H9 (cell line): ENCODE measurements around the gene LTV1. TPM values are rescaled to one million over a fixed set of nuclear protein-coding genes. Genes with fewer than 3 reads are reported as not detected.
A peak's percentile ranks its signal among the peaks of the same experiment; 100 is the strongest.
"Not testable (repeated sequence)": the region's sequence is repeated elsewhere in the genome, so short reads cannot be mapped to it uniquely, and the experiment has no call there.

Source experiments
- DNase-seq: peaks from one replicate; pipeline ENCODE4 v3.0.0-alpha.2; 2017
- H2AFZ ChIP-seq: one replicate; pipeline ENCODE4 v1.6.1; 2013; ENCODE audit warnings: mild to moderate bottlenecking, low read length, control low read depth, moderate library complexity
- H2AK5ac ChIP-seq: 2 replicates; pipeline ENCODE4 v1.6.1; 2013; ENCODE audit warnings: low read length, control low read depth, mixed read lengths; ENCODE audit not compliant: insufficient read length
- H2BK120ac ChIP-seq: one replicate; pipeline ENCODE4 v1.6.1; 2013; ENCODE audit warnings: low read depth, mild to moderate bottlenecking, low read length, control low read depth, inconsistent platforms; ENCODE audit not compliant: poor library complexity, severe bottlenecking
- H2BK12ac ChIP-seq: 2 replicates; pipeline ENCODE4 v1.6.1; 2013; ENCODE audit warnings: low read length, control low read depth, mixed read lengths, low read depth; ENCODE audit not compliant: insufficient read length
- H2BK15ac ChIP-seq: 2 replicates; pipeline ENCODE4 v1.6.1; 2013; ENCODE audit warnings: low read depth, low read length, control low read depth
- H2BK20ac ChIP-seq: one replicate; pipeline ENCODE4 v1.6.1; 2013; ENCODE audit warnings: low read depth, mild to moderate bottlenecking, low read length, control low read depth, inconsistent platforms; ENCODE audit not compliant: poor library complexity, severe bottlenecking
- H2BK5ac ChIP-seq: 2 replicates; pipeline ENCODE4 v1.6.1; 2013; ENCODE audit warnings: low read length, control low read depth, mixed read lengths; ENCODE audit not compliant: insufficient read length
- H3K14ac ChIP-seq: 2 replicates; pipeline ENCODE4 v1.6.1; 2013; ENCODE audit warnings: low read length, control low read depth; ENCODE audit not compliant: insufficient read depth
- H3K18ac ChIP-seq: 2 replicates; pipeline ENCODE4 v1.6.1; 2013; ENCODE audit warnings: low read depth, mild to moderate bottlenecking, mixed read lengths, low read length, control low read depth; ENCODE audit not compliant: insufficient read length
- H3K23ac ChIP-seq: 2 replicates; pipeline ENCODE4 v1.6.1; 2013; ENCODE audit warnings: low read length, control low read depth, mixed read lengths, low read depth; ENCODE audit not compliant: insufficient read length
- H3K23me2 ChIP-seq: 2 replicates; pipeline ENCODE4 v1.6.1; 2013; ENCODE audit warnings: low read depth, mild to moderate bottlenecking, mixed read lengths, low read length, control low read depth; ENCODE audit not compliant: insufficient read length, poor library complexity, severe bottlenecking
- H3K27ac ChIP-seq: 2 replicates; pipeline ENCODE4 v1.5.1; 2013; ENCODE audit warnings: low read length, control low read depth, mixed read lengths, low read depth; ENCODE audit not compliant: insufficient read length
- H3K27me3 ChIP-seq: 2 replicates; pipeline ENCODE4 v1.6.1; 2013; ENCODE audit warnings: low read length, control low read depth, inconsistent platforms; ENCODE audit not compliant: insufficient read depth
- H3K4ac ChIP-seq: 2 replicates; pipeline ENCODE4 v1.6.1; 2013; ENCODE audit warnings: low read depth, mild to moderate bottlenecking, control low read depth, inconsistent platforms, low read length, moderate library complexity
- H3K4me1 ChIP-seq: 2 replicates; pipeline ENCODE4 v1.6.1; 2013; ENCODE audit warnings: low read length, control low read depth, inconsistent platforms; ENCODE audit not compliant: insufficient read depth
- H3K4me2 ChIP-seq: 2 replicates; pipeline ENCODE4 v1.6.1; 2013; ENCODE audit warnings: low read length, control low read depth, mixed read lengths; ENCODE audit not compliant: insufficient read length, insufficient read depth
- H3K56ac ChIP-seq: 2 replicates; pipeline ENCODE4 v1.6.1; 2013; ENCODE audit warnings: low read depth, mild to moderate bottlenecking, mixed read lengths, low read length, control low read depth; ENCODE audit not compliant: insufficient read length
- H3K79me1 ChIP-seq: 2 replicates; pipeline ENCODE4 v1.6.1; 2013; ENCODE audit warnings: low read depth, mild to moderate bottlenecking, moderate library complexity, low read length, control low read depth, inconsistent platforms; ENCODE audit not compliant: insufficient read depth, poor library complexity, severe bottlenecking
- H3K79me2 ChIP-seq: 2 replicates; pipeline ENCODE4 v1.6.1; 2013; ENCODE audit warnings: low read length, control low read depth, inconsistent platforms; ENCODE audit not compliant: insufficient read depth
- H3K9ac ChIP-seq: 2 replicates; pipeline ENCODE4 v1.6.1; 2013; ENCODE audit warnings: low read length, control low read depth, mixed read lengths; ENCODE audit not compliant: insufficient read length; ENCODE audit errors: extremely low read depth
- H3K9me3 ChIP-seq: one replicate; pipeline ENCODE4 v1.6.1; 2013; ENCODE audit warnings: low read depth, low read length, inconsistent platforms; ENCODE audit not compliant: control insufficient read depth
- H3T11ph ChIP-seq: one replicate; pipeline ENCODE4 v1.6.1; 2013; ENCODE audit warnings: mild to moderate bottlenecking, low read length, control low read depth, inconsistent platforms
- H4K20me1 ChIP-seq: one replicate; pipeline ENCODE4 v1.6.1; 2013; ENCODE audit not compliant: control insufficient read depth, insufficient read length, insufficient read depth
- H4K5ac ChIP-seq: 2 replicates; pipeline ENCODE4 v1.6.1; 2013; ENCODE audit warnings: low read depth, mild to moderate bottlenecking, mixed read lengths, low read length, control low read depth; ENCODE audit not compliant: insufficient read length
- H4K8ac ChIP-seq: replicated peaks from 2 replicates; pipeline ENCODE4 v1.6.1; 2013; ENCODE audit warnings: low read length, control low read depth, mixed read lengths, low read depth; ENCODE audit not compliant: insufficient read length
- H4K91ac ChIP-seq: 2 replicates; pipeline ENCODE4 v1.6.1; 2013; ENCODE audit warnings: low read depth, mild to moderate bottlenecking, moderate library complexity, mixed read lengths, low read length, control low read depth; ENCODE audit not compliant: insufficient read length
- H3K27ac Mint-ChIP-seq, 3 experiments: 2 replicates in 2 of 3; 3 replicates in 1 of 3; pipeline ENCODE4 v1.8.0; 2020 to 2021; ENCODE audit warnings: mixed read lengths in 3 of 3, mild to moderate bottlenecking in 1 of 3, moderate library complexity in 1 of 3
- H3K27me3 Mint-ChIP-seq: 2 replicates; pipeline ENCODE4 v1.8.0; 2021; ENCODE audit warnings: low read depth, mild to moderate bottlenecking, moderate library complexity, mixed read lengths
- H3K36me3 Mint-ChIP-seq, 3 experiments: 2 replicates in 2 of 3; 3 replicates in 1 of 3; pipeline ENCODE4 v1.8.0; 2020 to 2021; ENCODE audit warnings: low read depth in 3 of 3, mixed read lengths in 3 of 3; ENCODE audit not compliant: insufficient read depth in 1 of 3
- H3K4me1 Mint-ChIP-seq, 2 experiments: 2 replicates each; pipeline ENCODE4 v1.8.0; 2020; ENCODE audit warnings: mixed read lengths in 2 of 2
- H3K4me3 Mint-ChIP-seq, 2 experiments: 2 replicates in 1 of 2; 3 replicates in 1 of 2; pipeline ENCODE4 v1.8.0; 2020 to 2021; ENCODE audit warnings: mild to moderate bottlenecking in 2 of 2, mixed read lengths in 2 of 2, moderate library complexity in 1 of 2
- H3K9me3 Mint-ChIP-seq, 2 experiments: 2 replicates in 1 of 2; 3 replicates in 1 of 2; pipeline ENCODE4 v1.8.0; 2020; ENCODE audit warnings: mild to moderate bottlenecking in 2 of 2, mixed read lengths in 2 of 2, moderate library complexity in 1 of 2
- WGBS: extraction: QIAGEN DNeasy Blood & Tissue Kit; methylation state at CpG from one replicate; pipeline ENCODE4 v1.1.7; 2013; ENCODE audit warnings: missing lambda C conversion rate, low lambda C conversion rate, mixed read lengths; ENCODE audit not compliant: insufficient read length; ENCODE audit errors: extremely low coverage; 5-methylcytosine and 5-hydroxymethylcytosine counted together
- total RNA-seq: library from RNA; stranded (reverse); gene quantifications from 2 replicates; pipeline ENCODE4 v1.2.1, GENCODE V29; 2021
- TF ChIP-seq, protein P1 (sequence below): fragments of 200-600 bp; sonication (generic); conservative IDR thresholded peaks from 3 replicates; pipeline ENCODE4 v1.8.0; 2021; ENCODE audit warnings: antibody characterized with exemption, mild to moderate bottlenecking

Gene LTV1
- total RNA-seq, 1 experiment from 2014 or later, result 62.9 TPM

DNA sequence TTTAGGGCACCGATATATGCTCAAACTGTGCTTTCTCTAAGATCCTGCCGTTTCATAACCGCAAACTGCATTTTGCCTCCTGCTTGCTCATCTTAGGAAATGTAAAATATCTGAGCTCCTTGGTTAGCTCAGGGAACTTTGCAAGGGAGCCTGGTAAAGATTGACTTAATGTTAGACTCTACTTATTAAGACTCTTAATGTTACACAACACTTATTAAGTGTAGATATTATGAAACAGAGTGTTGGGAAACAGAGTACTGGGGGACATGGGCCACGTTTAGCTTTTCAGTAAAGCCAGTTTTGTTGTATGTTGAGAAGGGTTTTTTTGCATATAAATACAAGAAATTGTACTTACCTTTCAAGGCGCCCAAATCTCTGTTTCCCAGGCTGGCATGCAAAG lies 1.9 kb downstream of the LTV1 start:
- no peak overlapping the region for H2BK15ac ChIP-seq
- H3K23me2 ChIP-seq, result peaks cover 4% of the 10 kb centered on the region
- DNase-seq, result no peak
- Mint-ChIP-seq H3K27ac (no peak overlapping the region), H3K9me3 (no peaks in the 10 kb centered on the region), H3K4me1 (peaks cover 10 to 14% of the 10 kb centered on the region in 2 experiments), H3K4me3 (peak overlapping the region in 1 of 2 experiments; percentile 25; a peak in 2 of 5 replicates), H3K27me3 (no peaks in the 10 kb centered on the region), H3K36me3 (peaks cover 46 to 62% (median 56%) of the 10 kb centered on the region in 3 experiments)
- H4K91ac ChIP-seq, result no peak overlapping the region
- H3K79me2 ChIP-seq, result peaks cover 9% of the 10 kb centered on the region; the same call in 1 of the 2 replicates
- no CpG with 5 or more reads among the region's 5 CpGs for WGBS
- H4K20me1 ChIP-seq, result no peaks in the 10 kb centered on the region
- H3K18ac ChIP-seq, result no peak overlapping the region
- no peak overlapping the region for H2BK120ac ChIP-seq
- H3K14ac ChIP-seq, result no peak overlapping the region
- H3T11ph ChIP-seq, result no peak overlapping the region
- H4K8ac ChIP-seq, result no peak overlapping the region
- H3K9me3 ChIP-seq, result no peaks in the 10 kb centered on the region
- H2BK12ac ChIP-seq, result no peak overlapping the region
- H3K23ac ChIP-seq, result no peak overlapping the region
- no peak overlapping the region for H3K4me2 ChIP-seq
- no peaks in the 10 kb centered on the region for H3K27me3 ChIP-seq
- no peak overlapping the region for H2AK5ac ChIP-seq
- H3K27ac ChIP-seq, result no peak overlapping the region
- H3K9ac ChIP-seq, result no peak overlapping the region
- H3K79me1 ChIP-seq, result peaks cover 4% of the 10 kb centered on the region
- H2BK20ac ChIP-seq, result no peak overlapping the region
- H2BK5ac ChIP-seq, result no peak overlapping the region
- no peak overlapping the region for H3K56ac ChIP-seq
- no peak overlapping the region for H2AFZ ChIP-seq
- no peak overlapping the region for H3K4ac ChIP-seq
- H4K5ac ChIP-seq, result no peak overlapping the region
- TF ChIP-seq, protein P1, sequence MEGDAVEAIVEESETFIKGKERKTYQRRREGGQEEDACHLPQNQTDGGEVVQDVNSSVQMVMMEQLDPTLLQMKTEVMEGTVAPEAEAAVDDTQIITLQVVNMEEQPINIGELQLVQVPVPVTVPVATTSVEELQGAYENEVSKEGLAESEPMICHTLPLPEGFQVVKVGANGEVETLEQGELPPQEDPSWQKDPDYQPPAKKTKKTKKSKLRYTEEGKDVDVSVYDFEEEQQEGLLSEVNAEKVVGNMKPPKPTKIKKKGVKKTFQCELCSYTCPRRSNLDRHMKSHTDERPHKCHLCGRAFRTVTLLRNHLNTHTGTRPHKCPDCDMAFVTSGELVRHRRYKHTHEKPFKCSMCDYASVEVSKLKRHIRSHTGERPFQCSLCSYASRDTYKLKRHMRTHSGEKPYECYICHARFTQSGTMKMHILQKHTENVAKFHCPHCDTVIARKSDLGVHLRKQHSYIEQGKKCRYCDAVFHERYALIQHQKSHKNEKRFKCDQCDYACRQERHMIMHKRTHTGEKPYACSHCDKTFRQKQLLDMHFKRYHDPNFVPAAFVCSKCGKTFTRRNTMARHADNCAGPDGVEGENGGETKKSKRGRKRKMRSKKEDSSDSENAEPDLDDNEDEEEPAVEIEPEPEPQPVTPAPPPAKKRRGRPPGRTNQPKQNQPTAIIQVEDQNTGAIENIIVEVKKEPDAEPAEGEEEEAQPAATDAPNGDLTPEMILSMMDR, result no peak
- H3K4me1 ChIP-seq, result no peaks in the 10 kb centered on the region

DNA sequence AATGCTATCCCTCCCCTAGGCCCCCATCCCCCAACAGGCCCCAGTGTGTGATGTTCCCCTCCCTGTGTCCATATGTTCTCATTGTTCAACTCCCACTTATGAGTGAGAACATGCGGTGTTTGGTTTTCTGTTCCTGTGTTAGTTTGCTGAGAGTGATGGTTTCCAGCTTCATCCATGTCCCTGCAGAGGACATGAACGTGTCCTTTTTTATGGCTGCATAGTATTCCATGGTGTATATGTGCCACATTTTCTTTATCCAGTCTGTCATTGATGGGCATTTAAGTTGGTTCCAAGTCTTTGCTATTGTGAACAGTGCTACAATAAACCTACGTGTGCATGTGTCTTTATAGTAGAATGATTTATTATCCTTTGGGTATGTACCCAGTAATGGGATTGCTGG lies 8.6 kb downstream of the LTV1 start:
- not testable (repeated sequence) for H3K18ac ChIP-seq, H3K56ac ChIP-seq, H2BK20ac ChIP-seq, H2BK5ac ChIP-seq, H3K4me1 ChIP-seq, H3T11ph ChIP-seq, H2BK15ac ChIP-seq, H2BK12ac ChIP-seq, H3K79me2 ChIP-seq, H3K27me3 ChIP-seq, H3K9ac ChIP-seq, H3K23ac ChIP-seq, H3K4me3 Mint-ChIP-seq, H3K27ac ChIP-seq, H4K8ac ChIP-seq, H4K91ac ChIP-seq, H3K27me3 Mint-ChIP-seq, H3K4me2 ChIP-seq, H3K4ac ChIP-seq, H3K79me1 ChIP-seq, H2BK120ac ChIP-seq, H3K23me2 ChIP-seq, DNase-seq, H4K5ac ChIP-seq, H2AFZ ChIP-seq, H3K14ac ChIP-seq, H2AK5ac ChIP-seq, H3K4me1 Mint-ChIP-seq, H3K27ac Mint-ChIP-seq, H3K9me3 ChIP-seq, H4K20me1 ChIP-seq
- H3K36me3 Mint-ChIP-seq, result peaks cover 86 to 97% (median 93%) of the 10 kb centered on the region in 3 experiments
- peaks cover 9 to 10% of the 10 kb centered on the region in 2 experiments; a peak in 4 of 5 replicates for H3K9me3 Mint-ChIP-seq
- no CpG with 5 or more reads among the region's 3 CpGs for WGBS
